Calu3 (cell line): ENCODE measurements around the gene TGM1. TPM values are rescaled to one million over a fixed set of nuclear protein-coding genes. Genes with fewer than 3 reads are reported as not detected.
"Not testable (repeated sequence)": the region's sequence is repeated elsewhere in the genome, so short reads cannot be mapped to it uniquely, and the experiment has no call there.

Experiments
- BruUV-seq: library from RNA; stranded (reverse); fragments of 400-500 nt; replicated peaks from 2 replicates; lab custom pipeline; 2021; lab: Mats Ljungman, UMichigan
- CTCF ChIA-PET: fragments of 300-600 bp; sonication (Branson Sonifier 250); formaldehyde crosslinking; loops from one replicate; lab custom pipeline; 2022; ENCODE audit warnings: antibody characterized with exemption; lab: Charles Lee
- DNase-seq: peaks from one replicate; pipeline ENCODE4 v3.0.0; 2022
- H3K27ac Mint-ChIP-seq: one replicate; pipeline ENCODE4 v1.8.0; 2022; ENCODE audit warnings: mixed read lengths; ENCODE audit not compliant: unreplicated experiment
- H3K27me3 Mint-ChIP-seq: one replicate; pipeline ENCODE4 v1.8.0; 2022; ENCODE audit warnings: mixed read lengths; ENCODE audit not compliant: unreplicated experiment
- H3K36me3 Mint-ChIP-seq: one replicate; pipeline ENCODE4 v1.8.0; 2022; ENCODE audit warnings: mild to moderate bottlenecking, moderate library complexity, mixed read lengths; ENCODE audit not compliant: insufficient read depth, unreplicated experiment
- H3K4me1 Mint-ChIP-seq: one replicate; pipeline ENCODE4 v1.8.0; 2022; ENCODE audit warnings: mild to moderate bottlenecking, low read depth, mixed read lengths; ENCODE audit not compliant: unreplicated experiment
- H3K4me3 Mint-ChIP-seq: one replicate; pipeline ENCODE4 v1.8.0; 2022; ENCODE audit warnings: mild to moderate bottlenecking, low read depth, moderate library complexity, mixed read lengths; ENCODE audit not compliant: unreplicated experiment
- H3K9me3 Mint-ChIP-seq: one replicate; pipeline ENCODE4 v1.8.0; 2022; ENCODE audit warnings: low read depth, mixed read lengths; ENCODE audit not compliant: unreplicated experiment
- CTCF ChIP-seq: fragments of 200-600 bp; IDR thresholded peaks from one replicate; pipeline ENCODE4 v1.8.0; 2022; ENCODE audit warnings: antibody characterized with exemption; ENCODE audit not compliant: unreplicated experiment
- intact Hi-C: fragments of 100-400 bp; cut with micrococcal nuclease; formaldehyde crosslinking; loops from one replicate; pipeline ENCODE4 v1.10.0; 2022; ENCODE audit not compliant: unreplicated experiment
- total RNA-seq: library from RNA; stranded (reverse); gene quantifications from 2 replicates; pipeline ENCODE4 v1.2.3, GENCODE V29; 2022

The TGM1 gene
- total RNA-seq, 1 experiment from 2014 or later: 4.5 TPM

GRCh38 chr14:24247422-24247821 lies 15.6 kb downstream of the TGM1 start:
- Mint-ChIP-seq H3K27ac (no peak overlapping the region), H3K36me3 (peaks cover 15% of the 10 kb centered on the region), H3K9me3 (no peaks in the 10 kb centered on the region), H3K27me3 (no peaks in the 10 kb centered on the region), H3K4me1 (peaks cover 7% of the 10 kb centered on the region), H3K4me3 (no peak overlapping the region)
- intact Hi-C loops: no loop called here
- no peak for TF ChIP-seq CTCF
- CTCF ChIA-PET: interaction anchor here (1.1 to 3.4 kb wide), 2 partner anchors 9 to 50 kb away, joined by 3 to 12 read pairs; no protein-coding TSS in a partner anchor
- no TSS peak for BruUV-seq
- DNase-seq: no peak

GRCh38 chr14:24246765-24247212 lies 16.2 kb downstream of the TGM1 start:
- no peak overlapping the region for H3K4me3 Mint-ChIP-seq
- peaks cover 21% of the 10 kb centered on the region for H3K36me3 Mint-ChIP-seq
- TF ChIP-seq CTCF: no peak
- H3K27ac Mint-ChIP-seq: no peak overlapping the region
- CTCF ChIA-PET: interaction anchor here (0.9 to 3.4 kb wide), 3 partner anchors 8 to 53 kb away, joined by 3 to 12 read pairs (median 3); partner anchors contain the start of genes DHRS1 and NOP9
- no peaks in the 10 kb centered on the region for H3K27me3 Mint-ChIP-seq
- DNase-seq: no peak
- intact Hi-C loops: no loop called here
- no peaks in the 10 kb centered on the region for H3K9me3 Mint-ChIP-seq
- peaks cover 5% of the 10 kb centered on the region for H3K4me1 Mint-ChIP-seq
- BruUV-seq: no TSS peak

GRCh38 chr14:24245350-24245749 lies 17.6 kb downstream of the TGM1 start:
- CTCF ChIA-PET, H3K4me1 Mint-ChIP-seq, intact Hi-C loops, H3K27me3 Mint-ChIP-seq, H3K9me3 Mint-ChIP-seq, BruUV-seq, DNase-seq, H3K4me3 Mint-ChIP-seq: not testable (repeated sequence)
- H3K36me3 Mint-ChIP-seq: peaks cover 27% of the 10 kb centered on the region
- peak overlapping the region; percentile 77 for H3K27ac Mint-ChIP-seq

GRCh38 chr14:24243336-24243836 lies 19.6 kb downstream of the TGM1 start:
- CTCF ChIA-PET: interaction anchor here (0.7 to 4.2 kb wide), 9 partner anchors 19 to 188 kb away, joined by 3 to 108 read pairs (median 4); partner anchors contain the start of genes CHMP4A, CIDEB, DHRS1 and IRF9
- H3K36me3 Mint-ChIP-seq: peaks cover 29% of the 10 kb centered on the region
- H3K27me3 Mint-ChIP-seq: no peaks in the 10 kb centered on the region
- peak; percentile 65 for DNase-seq
- peak overlapping the region; percentile 83 for H3K4me3 Mint-ChIP-seq
- peak overlapping the region; percentile 96 for H3K27ac Mint-ChIP-seq
- TF ChIP-seq CTCF: no peak
- H3K4me1 Mint-ChIP-seq: no peaks in the 10 kb centered on the region
- H3K9me3 Mint-ChIP-seq: no peaks in the 10 kb centered on the region
- BruUV-seq: no TSS peak
- intact Hi-C loops: loop anchor here (1.0 to 2.0 kb wide), 2 partner anchors 27 to 54 kb away; partner anchors contain the start of gene RABGGTA
